HepG2 (cell line): ENCODE results near the gene TUBG2. TPM values are rescaled to one million over a fixed set of nuclear protein-coding genes. Genes with fewer than 3 reads are reported as not detected.

Experiments
- ATF1 ChIP-seq: IDR thresholded peaks from 2 replicates; pipeline ENCODE4 v1.6.1; 2016; ENCODE audit warnings: mild to moderate bottlenecking, control low read depth
- CSRNP2 ChIP-seq: sonication (generic); formaldehyde crosslinking; conservative IDR thresholded peaks from 2 replicates; pipeline ENCODE4 v1.8.0; 2022; ENCODE audit warnings: low read depth, missing genetic modification reagents
- ERF ChIP-seq: IDR thresholded peaks from 2 replicates; pipeline ENCODE4 v1.6.1; 2018; ENCODE audit warnings: missing biosample characterization, missing genetic modification reagents
- FOXO1 ChIP-seq: sonication (generic); formaldehyde crosslinking; IDR thresholded peaks from 2 replicates; pipeline ENCODE4 v1.4.0; 2020; ENCODE audit warnings: missing genetic modification reagents
- JUNB ChIP-seq: sonication (generic); formaldehyde crosslinking; IDR thresholded peaks from 2 replicates; pipeline ENCODE4 v1.8.0; 2022; ENCODE audit warnings: missing genetic modification reagents, mild to moderate bottlenecking, borderline replicate concordance
- MAFF ChIP-seq: IDR thresholded peaks from 2 replicates; pipeline ENCODE4 v1.6.1; 2011; ENCODE audit warnings: low read depth, low read length, improper control_type of control experiment
- NFE2L1 ChIP-seq: sonication (generic); formaldehyde crosslinking; IDR thresholded peaks from 2 replicates; pipeline ENCODE4 v1.4.0; 2020; ENCODE audit warnings: missing genetic modification reagents, mild to moderate bottlenecking, borderline replicate concordance
- POLR2AphosphoS5 ChIP-seq: IDR thresholded peaks from 2 replicates; pipeline ENCODE4 v1.6.1; 2012; ENCODE audit warnings: low read depth, low read length
- RAD21 ChIP-seq: fragments of 450-650 bp; formaldehyde crosslinking; IDR thresholded peaks from 2 replicates; pipeline ENCODE4 v1.5.0; 2020; ENCODE audit warnings: mild to moderate bottlenecking
- RFX5 ChIP-seq: IDR thresholded peaks from 2 replicates; pipeline ENCODE4 v1.6.1; 2011; ENCODE audit warnings: low read depth, low read length, improper control_type of control experiment
- SMARCE1 ChIP-seq: fragments of 450-650 bp; IDR thresholded peaks from 2 replicates; pipeline ENCODE4 v1.6.1; 2017; ENCODE audit warnings: borderline replicate concordance
- WIZ ChIP-seq: sonication (generic); formaldehyde crosslinking; IDR thresholded peaks from 2 replicates; pipeline ENCODE4 v1.5.1; 2020; ENCODE audit warnings: mild to moderate bottlenecking, missing genetic modification reagents
- ZBTB33 ChIP-seq: sonication (generic); formaldehyde crosslinking; IDR thresholded peaks from 2 replicates; pipeline ENCODE4 v1.4.0; 2020; ENCODE audit warnings: missing genetic modification reagents
- ZFP36L1 ChIP-seq: sonication (generic); formaldehyde crosslinking; IDR thresholded peaks from 2 replicates; pipeline ENCODE4 v1.8.0; 2022; ENCODE audit warnings: mild to moderate bottlenecking, missing genetic modification reagents, moderate library complexity
- ZFP91 ChIP-seq: sonication (generic); formaldehyde crosslinking; IDR thresholded peaks from 2 replicates; pipeline ENCODE4 v1.9.0; 2022; ENCODE audit warnings: missing genetic modification reagents, mild to moderate bottlenecking, borderline replicate concordance
- ZMAT5 ChIP-seq: sonication (generic); formaldehyde crosslinking; IDR thresholded peaks from 2 replicates; pipeline ENCODE4 v1.5.0; 2020; ENCODE audit warnings: mild to moderate bottlenecking, low read depth, missing genetic modification reagents, borderline replicate concordance
- ZMYM4 ChIP-seq: sonication (generic); formaldehyde crosslinking; IDR thresholded peaks from 2 replicates; pipeline ENCODE4 v1.8.1; 2023; ENCODE audit warnings: mild to moderate bottlenecking, missing genetic modification reagents
- ZNF124 ChIP-seq: sonication (generic); formaldehyde crosslinking; IDR thresholded peaks from 2 replicates; pipeline ENCODE4 v1.4.0; 2020; ENCODE audit warnings: missing genetic modification reagents
- ZNF788 ChIP-seq: sonication (generic); formaldehyde crosslinking; IDR thresholded peaks from 2 replicates; pipeline ENCODE4 v1.5.0; 2020; ENCODE audit warnings: mild to moderate bottlenecking, missing genetic modification reagents, borderline replicate concordance
- ZNF883 ChIP-seq: sonication (generic); formaldehyde crosslinking; IDR thresholded peaks from 2 replicates; pipeline ENCODE4 v1.5.1; 2020; ENCODE audit warnings: mild to moderate bottlenecking, missing genetic modification reagents; ENCODE audit errors: not compliant biosample characterization
- ZSCAN29 ChIP-seq: sonication (generic); formaldehyde crosslinking; conservative IDR thresholded peaks from 2 replicates; pipeline ENCODE4 v1.4.0; 2020; ENCODE audit warnings: mild to moderate bottlenecking, missing genetic modification reagents
- ZXDC ChIP-seq: sonication (generic); formaldehyde crosslinking; IDR thresholded peaks from 2 replicates; pipeline ENCODE4 v1.5.0; 2020; ENCODE audit warnings: mild to moderate bottlenecking, missing genetic modification reagents
- polyA plus RNA-seq, 8 experiments: library from polyadenylated mRNA; depleted of rRNA in 3 of 8; stranded (reverse) in 7 of 8; unstranded in 1 of 8; fragments of >200 nt; fragmentation: Illumina TruSeq in 4 of 8; extraction: Trizol in 4 of 8; gene quantifications; 2 replicates each; pipeline versions ENCODE4 v1.2.1 to v1.2.3, GENCODE V29; 2011 to 2016; ENCODE audit warnings: low read depth in 4 of 8, missing spikeins in 1 of 8, mixed read lengths in 1 of 8; ENCODE audit not compliant: insufficient read depth in 1 of 8
- total RNA-seq, 5 experiments: library from RNA; depleted of rRNA; stranded (reverse); fragments of >200 nt; fragmentation: Illumina TruSeq; extraction: Trizol; gene quantifications; 2 replicates each; pipeline ENCODE4 v1.2.3, GENCODE V29; 2016; ENCODE audit warnings: low read depth in 1 of 5

The TUBG2 gene
- total and polyA plus RNA-seq, 2 of the 13 experiments (the other 11 are each of a cell fraction or from before 2014, with no cell fraction given): 16.0 to 42.3 TPM

GRCh38 chr17:42682722-42683403 lies 23.8 kb downstream of the TUBG2 start (continued):
- TF ChIP-seq POLR2AphosphoS5: peak; percentile 74
- TF ChIP-seq NFE2L1 (CRISPR knock-in tag): 0 out of 2 replicates have a peak, but pooled peaks have one; percentile 21
- TF ChIP-seq WIZ (CRISPR knock-in tag): no peak
- 0 out of 2 replicates have a peak, but pooled peaks have one; percentile 46 for TF ChIP-seq ZFP36L1 (CRISPR knock-in tag)
- no peak for TF ChIP-seq ZMYM4
- TF ChIP-seq ZBTB33 (CRISPR knock-in tag): no peak
- TF ChIP-seq ZNF788 (CRISPR knock-in tag): no peak
- TF ChIP-seq ZNF883 (CRISPR knock-in tag): no peak
- TF ChIP-seq ZSCAN29 (CRISPR knock-in tag): no peak
- no peak for TF ChIP-seq JUNB (CRISPR knock-in tag)
- TF ChIP-seq SMARCE1: no peak
- no peak for TF ChIP-seq ATF1 (CRISPR knock-in tag)
- TF ChIP-seq RFX5: no peak
- no peak for TF ChIP-seq MAFF
- TF ChIP-seq CSRNP2 (CRISPR knock-in tag): no peak
- TF ChIP-seq ZNF124 (CRISPR knock-in tag): 0 out of 2 replicates have a peak, but pooled peaks have one; percentile 48
- TF ChIP-seq ZXDC: no peak
- TF ChIP-seq ZMAT5 (CRISPR knock-in tag): no peak
- no peak for TF ChIP-seq RAD21 (CRISPR knock-in tag)
- peak; percentile 14; the same call in 1 of the 2 replicates for TF ChIP-seq ERF
- TF ChIP-seq ZFP91: peak; percentile 91; the same call in 1 of the 2 replicates
- TF ChIP-seq FOXO1 (CRISPR knock-in tag): 0 out of 2 replicates have a peak, but pooled peaks have one; percentile 6
